VCaP (cell line): ENCODE data around the gene RALGAPA2.
A peak's percentile ranks its signal among the peaks of the same experiment; 100 is the strongest.

Source experiments
- H3K27ac ChIP-seq: fragments of 450-650 bp; 2 replicates; pipeline ENCODE4 v1.5.1; 2017
- CTCF ChIP-seq: fragments of 450-650 bp; conservative IDR thresholded peaks from 2 replicates; pipeline ENCODE4 v1.5.1; 2017; ENCODE audit warnings: mild to moderate bottlenecking, moderate library complexity

Gene RALGAPA2

GRCh38 chr20:20517296-20517695, 195.1 kb downstream of the RALGAPA2 start:
- peak overlapping the region; percentile 63 for H3K27ac ChIP-seq
- TF ChIP-seq CTCF, result no peak

- no peak overlapping the region for H3K27ac ChIP-seq
- TF ChIP-seq CTCF, result no peak
Measured at GRCh38 chr20:20513720-20514119, 198.7 kb downstream of the RALGAPA2 start.

- H3K27ac ChIP-seq, result no peak overlapping the region
- TF ChIP-seq CTCF, result no peak
Measured at GRCh38 chr20:20505554-20505953, 206.9 kb downstream of the RALGAPA2 start.

- no peak overlapping the region for H3K27ac ChIP-seq
- no peak for TF ChIP-seq CTCF
Measured at GRCh38 chr20:20503777-20504530, 208.5 kb downstream of the RALGAPA2 start.

GRCh38 chr20:20501128-20501527, 211.3 kb downstream of the RALGAPA2 start:
- TF ChIP-seq CTCF, result no peak
- peak overlapping the region; percentile 77 for H3K27ac ChIP-seq

GRCh38 chr20:20500312-20500711, 212.1 kb downstream of the RALGAPA2 start:
- H3K27ac ChIP-seq, result peak overlapping the region; percentile 77
- no peak for TF ChIP-seq CTCF

GRCh38 chr20:20499439-20499838, 213.0 kb downstream of the RALGAPA2 start:
- peak overlapping the region; percentile 77 for H3K27ac ChIP-seq
- TF ChIP-seq CTCF, result no peak
